Heart left ventricle (tissue), 16 donors: Measurements from ENCODE around the gene TUBA4A. TPM values are rescaled to one million over a fixed set of nuclear protein-coding genes. Genes with fewer than 3 reads are reported as not detected.

Experiments used
- ATAC-seq, 4 donors: fragments of 200-7000 bp; cut with Tn5 transposase; one replicate each; pipeline ENCODE4 v1.9.1; 2020 to 2022; ENCODE audit warnings: moderate library complexity in 4 of 4, mild to moderate bottlenecking in 3 of 4, moderate number of reproducible peaks in 1 of 4
- DNase-seq, 5 donors: peaks; one replicate each; pipeline ENCODE4 v3.0.0-alpha.2; 2020
- H3K27ac ChIP-seq, 12 donors: fragments of 200-600 bp; sonication (generic) in 4 of 12; one replicate each; pipeline versions ENCODE4 v1.5.0 to v1.8.0; 2016 to 2022; ENCODE audit warnings: mild to moderate bottlenecking in 2 of 12
- H3K27me3 ChIP-seq, 9 donors: fragments of 200-600 bp; sonication (generic) in 2 of 9; one replicate each; pipeline versions ENCODE4 v1.5.1 to v1.8.0; 2016 to 2022; ENCODE audit warnings: mild to moderate bottlenecking in 3 of 9
- H3K36me3 ChIP-seq, 9 donors: fragments of 200-600 bp; sonication (generic) in 2 of 9; one replicate each; pipeline versions ENCODE4 v1.5.0 to v1.8.0; 2018 to 2022; ENCODE audit warnings: mild to moderate bottlenecking in 2 of 9
- H3K4me1 ChIP-seq, 12 donors: fragments of 200-600 bp; sonication (generic) in 4 of 12; one replicate each; pipeline versions ENCODE4 v1.5.0 to v1.8.0; 2016 to 2022; ENCODE audit warnings: mild to moderate bottlenecking in 3 of 12
- H3K4me3 ChIP-seq, 12 donors: fragments of 200-600 bp; sonication (generic) in 4 of 12; one replicate each; pipeline versions ENCODE4 v1.5.0 to v1.8.0; 2017 to 2022; ENCODE audit warnings: mild to moderate bottlenecking in 9 of 12, moderate library complexity in 4 of 12
- H3K9me3 ChIP-seq, 12 donors: fragments of 200-600 bp; sonication (generic) in 4 of 12; one replicate each; pipeline versions ENCODE4 v1.5.0 to v1.8.0; 2016 to 2022; ENCODE audit warnings: mild to moderate bottlenecking in 1 of 12
- CTCF ChIP-seq, 12 donors: fragments of 200-600 bp; sonication (generic) in 4 of 12; IDR thresholded peaks; one replicate each; pipeline versions ENCODE4 v1.5.0 to v1.8.0; 2018 to 2022; ENCODE audit warnings: antibody characterized with exemption in 12 of 12, mild to moderate bottlenecking in 5 of 12
- POLR2A ChIP-seq, 2 donors: fragments of 450-650 bp; IDR thresholded peaks; one replicate each; pipeline ENCODE4 v1.6.1; 2017; ENCODE audit warnings: antibody characterized with exemption in 2 of 2, mild to moderate bottlenecking in 2 of 2, moderate library complexity in 2 of 2
- WGBS, 4 donors: extraction: QIAGEN DNeasy Blood & Tissue Kit in 2 of 4; methylation state at CpG; one replicate each; pipeline versions ENCODE4 v1.1.5 to v1.1.7; 2013 to 2018; 5-methylcytosine and 5-hydroxymethylcytosine counted together
- intact Hi-C, 10 donors: fragments of 100-400 bp; cut with DNase I; formaldehyde crosslinking; loops; one replicate each; pipeline versions ENCODE4 v1.11.1 to v1.14.2; 2022
- polyA plus RNA-seq, 2 donors: library from polyadenylated mRNA; stranded (reverse); fragments of 200-250 nt; gene quantifications; one replicate each; pipeline ENCODE4 v1.2.3, GENCODE V29; 2013
- total RNA-seq, 9 donors: library from RNA; depleted of rRNA in 2 of 9; stranded (reverse); fragments of >200 nt in 2 of 9; fragmentation: NEBNext Ultra II Directional in 3 of 9; extraction: Animal tissue kit (Norgen Biotek cat#: 25700) in 3 of 9; gene quantifications; one replicate each; pipeline versions ENCODE4 v1.1.0 to v1.2.4, GENCODE V29; 2016 to 2023
- donor health status: ischemic (EF 13 %, LVEDD 7.1; RV severe dilation, severe dysfunction).
- donor health status: healthy with polysubstance abuse.
- donor health status: DM: no; HTN: yes; CAD: no.
- donor health status: DM: no; HTN: no; CAD: no.
- donor health status: ischemic (EF 25% LVEDD 6.9; RV normal size, moderate dysfunction).
- donor health status: ischemic (EF 25% LVEDD 5.7; RV mildly dilated, moderate dysfunction).
- donor health status: healthy.
- donor health status: DM: yes; HTN: yes; CAD: no.
- donor health status: ischemic (EF 35%, LVEDD 5.7; RV mildly dilated, moderate dysfunction).
- donor health status: nonischemic (EF 11% LVEDD 7.7; RV severe dilation, severe dysfunction).
- donor health status: DM: yes; HTN: yes; CAD: no.
- donor health status: PGD.
- donor health status: ischemic (EF 29% LVEDD 5.4; RV normal size, mild dysfunction).
- donor health status: nonischemic (EF 23%, LVEDD 6.1; RV moderate dilation, normal function).

Gene TUBA4A
- total and polyA plus RNA-seq, 11 donors = 137 to 381 (median 193) TPM

GRCh38 chr2:219254590-219255201, 978 bp upstream of the TUBA4A start:
- 20 to 28% (median 26%) methylated on average over 9 to 12 of the region's 12 CpGs for WGBS, 4 donors
- peak in 2 of 4 donors; percentile 14 to 15 for ATAC-seq
- Histone ChIP-seq H3K4me1 (peaks cover under 1 to 49% (median 31%) of the 10 kb centered on the region in 12 donors), H3K9me3 (no peaks in the 10 kb centered on the region), H3K27ac (peak overlapping the region in 10 of 12 donors; percentile 82 to 91 (median 87)), H3K27me3 (peaks cover 0 to 24% (median 0%) of the 10 kb centered on the region in 9 donors), H3K4me3 (peak overlapping the region; percentile 54 to 92 (median 74)), H3K36me3 (peaks cover 0 to 17% (median 9%) of the 10 kb centered on the region in 9 donors)
- no peak for TF ChIP-seq CTCF (IDR thresholded peaks at IDR 0.05)
- no peak for TF ChIP-seq POLR2A (IDR thresholded peaks at IDR 0.05)
- intact Hi-C loops = no loop called here
- peak in 1 of 5 donors; percentile 39 for DNase-seq

GRCh38 chr2:219252900-219253752, 592 bp downstream of the TUBA4A start, which contains the start of gene TUBA4B:
Gene TUBA4B (plus strand): TSS chr2:219253243. CDS start chr2:219253408, 165 bp downstream.
- TF ChIP-seq CTCF (IDR thresholded peaks at IDR 0.05) (no peak), POLR2A (IDR thresholded peaks at IDR 0.05) (no peak)
- Histone ChIP-seq H3K27ac (peak within 1 kb of the TSS; percentile 7 to 91 (median 87)), H3K27me3 (peaks cover 0 to 19% (median 0%) of the 10 kb centered on the region in 9 donors), H3K4me1 (peaks cover 6 to 65% (median 44%) of the 10 kb centered on the region in 12 donors), H3K9me3 (no peaks in the 10 kb centered on the region), H3K4me3 (peak within 1 kb of the TSS; percentile 54 to 92 (median 74)), H3K36me3 (peaks cover 0 to 31% (median 16%) of the 10 kb centered on the region in 9 donors)
- 2% methylated on average over 40 to 49 of the region's 49 CpGs for WGBS, 4 donors
- ATAC-seq (peak; percentile 4 to 59 (median 31)), DNase-seq (peak; percentile 43 to 75 (median 48))
- intact Hi-C loops = loop anchor here in 1 of 10 donors (2.0 kb wide), 1 partner anchor 26 kb away; the partner anchor contains the start of gene DNAJB2

GRCh38 chr2:219252570-219252899, 1.2 kb downstream of the TUBA4A start:
- 11 to 18% (median 14%) methylated on average over 9 of the region's 9 CpGs for WGBS, 4 donors
- Histone ChIP-seq H3K27ac (peak overlapping the region; percentile 7 to 91 (median 87)), H3K36me3 (peaks cover 0 to 37% (median 20%) of the 10 kb centered on the region in 9 donors), H3K9me3 (no peaks in the 10 kb centered on the region), H3K4me3 (peak overlapping the region; percentile 54 to 92 (median 74)), H3K4me1 (peaks cover 6 to 71% (median 44%) of the 10 kb centered on the region in 12 donors), H3K27me3 (peaks cover 0 to 13% (median 0%) of the 10 kb centered on the region in 9 donors)
- ATAC-seq = no peak
- intact Hi-C loops = loop anchor here in 1 of 10 donors (2.0 kb wide), 1 partner anchor 26 kb away; the partner anchor contains the start of gene DNAJB2
- TF ChIP-seq CTCF (IDR thresholded peaks at IDR 0.05) (no peak), POLR2A (IDR thresholded peaks at IDR 0.05) (no peak)
- DNase-seq = no peak
